ENCODE results near the gene MARK3. TPM values are rescaled to one million over a fixed set of nuclear protein-coding genes. Genes with fewer than 3 reads are reported as not detected.
A peak's percentile ranks its signal among the peaks of the same experiment; 100 is the strongest.

The MARK3 gene
- total and polyA plus RNA-seq, 2 of the 4 experiments (the other 2 are of a cell fraction): 78.5 to 80.5 TPM

GRCh38 chr14:103372552-103373304 lies 12.5 kb upstream of the MARK3 start:
- ChIA-PET CTCF (interaction anchor here (1.3 kb wide), 1 partner anchor 18 kb away, joined by 3 read pairs; no protein-coding TSS in a partner anchor), POLR2A (ENCODE audit: unreplicated experiment) (no interaction called here)
- peak overlapping the region; percentile 63 for H3K56ac ChIP-seq (ENCODE audit: extremely low read depth, insufficient read depth, low read length)
- peak overlapping the region; percentile 84 for H2BK5ac ChIP-seq (ENCODE audit: low read depth, low read length, poor library complexity, severe bottlenecking)
- peak overlapping the region; percentile 94 for H2BK120ac ChIP-seq (ENCODE audit: low read depth, low read length)
- peak overlapping the region; percentile 86 for H3K23ac ChIP-seq (ENCODE audit: low read depth, low read length)
- H3K79me1 ChIP-seq (ENCODE audit: low read depth in 1 of 2, low read length in 2 of 2): peaks cover 0 to 3% of the 10 kb centered on the region in 2 experiments; a peak in 1 of 4 replicates
- H3K36me3 ChIP-seq (ENCODE audit: control insufficient read depth, insufficient read depth, low read length): no peaks in the 10 kb centered on the region
- intact Hi-C loops (cut with micrococcal nuclease): no loop called here
- H3K9me1 ChIP-seq (ENCODE audit: insufficient read depth, low read length): peaks cover 9% of the 10 kb centered on the region
- peak overlapping the region; percentile 30; the same call in 1 of the 2 replicates for H3K18ac ChIP-seq (ENCODE audit: low read depth, low read length)
- H3K4me1 ChIP-seq (ENCODE audit: control insufficient read depth, insufficient read depth, low read length): peaks cover 9% of the 10 kb centered on the region; the same call in 1 of the 2 replicates
- in situ Hi-C loops (cut with MboI; ENCODE audit: low sequenced_read_pairs): no loop called here
- peak; percentile 99 for ATAC-seq (ENCODE audit: low read depth)
- H4K20me1 ChIP-seq (ENCODE audit: insufficient read depth, low read length): no peaks in the 10 kb centered on the region
- peak; percentile 39; the same call in 1 of the 2 replicates for TF ChIP-seq MAZ (IDR thresholded peaks at IDR 0.05; ENCODE audit: borderline replicate concordance, low read depth, low read length)
- TF ChIP-seq FOS (IDR thresholded peaks at IDR 0.05; ENCODE audit: low read depth, low read length): peak; percentile 90
- TF ChIP-seq CEBPB (IDR thresholded peaks at IDR 0.05; ENCODE audit: low read depth, low read length): 0 out of 2 replicates have a peak, but pooled peaks have one; percentile 11
- TF ChIP-seq MAFK (IDR thresholded peaks at IDR 0.05; ENCODE audit: low read depth, low read length): peak; percentile 47
- peak; percentile 20; the same call in 1 of the 2 replicates for TF ChIP-seq USF2 (IDR thresholded peaks at IDR 0.05; ENCODE audit: low read depth, low read length)
- TF ChIP-seq SMC3 (IDR thresholded peaks at IDR 0.05; ENCODE audit: low read depth, low read length): no peak
- TF ChIP-seq ELK1 (IDR thresholded peaks at IDR 0.05; ENCODE audit: borderline replicate concordance, low read depth, low read length): no peak
- TF ChIP-seq RCOR1 (IDR thresholded peaks at IDR 0.05; ENCODE audit: insufficient replicate concordance, low read length): no peak
- peak; percentile 49; the same call in 1 of the 2 replicates for TF ChIP-seq MXI1 (IDR thresholded peaks at IDR 0.05; ENCODE audit: borderline replicate concordance, low read depth, low read length)
- TF ChIP-seq CTCF (conservative IDR thresholded peaks at IDR 0.05; ENCODE audit: low read depth, low read length): no peak
- TF ChIP-seq CHD1 (IDR thresholded peaks at IDR 0.05; ENCODE audit: low read depth, low read length): no peak
- 0 out of 2 replicates have a peak, but pooled peaks have one; percentile 9 for TF ChIP-seq RAD21 (IDR thresholded peaks at IDR 0.05; ENCODE audit: low read length)
- H3K27ac ChIP-seq (ENCODE audit: insufficient read depth, low read length): peak overlapping the region; percentile 37
- peak overlapping the region; percentile 100 for H2AK5ac ChIP-seq (ENCODE audit: low read depth, low read length)
- BruUV-seq (replicated peaks): no TSS peak
- peak overlapping the region; percentile 26; the same call in 1 of the 2 replicates for H3K9ac ChIP-seq (ENCODE audit: low read depth, low read length)
- H2BK20ac ChIP-seq (ENCODE audit: low read depth, low read length): peak overlapping the region; percentile 97
- no peaks in the 10 kb centered on the region for H3K9me3 ChIP-seq (ENCODE audit: control insufficient read depth, insufficient read depth, low read length)
- H4K91ac ChIP-seq (ENCODE audit: insufficient read depth, low read depth, low read length): peak overlapping the region; percentile 96
- H2AFZ ChIP-seq (replicated peaks; ENCODE audit: low read length, poor library complexity): peak overlapping the region; percentile 89
- H3K4me3 ChIP-seq (ENCODE audit: insufficient read depth, low read depth, low read length): no peak overlapping the region
- dilution Hi-C loops (cut with HindIII; ENCODE audit: low sequenced_read_pairs, unreplicated experiment): no loop called here
- H3K14ac ChIP-seq (replicated peaks; ENCODE audit: low read depth, low read length): peak overlapping the region; percentile 95
- H2AK9ac ChIP-seq (replicated peaks; ENCODE audit: low read depth, low read length, poor library complexity): peak overlapping the region; percentile 98
- peak; percentile 97 for DNase-seq
- H2BK15ac ChIP-seq (ENCODE audit: low read depth, low read length): peak overlapping the region; percentile 100
- no peak overlapping the region for H3K4me2 ChIP-seq (ENCODE audit: low read depth, low read length)
- peak overlapping the region; percentile 92 to 97 for H4K8ac ChIP-seq (ENCODE audit: low read depth in 2 of 2, low read length in 2 of 2)
- H4K5ac ChIP-seq (ENCODE audit: low read depth, low read length): peak overlapping the region; percentile 53
- H3K4ac ChIP-seq (ENCODE audit: low read depth, low read length): peak overlapping the region; percentile 98
- H3K27me3 ChIP-seq (ENCODE audit: control insufficient read depth, insufficient read depth, low read length): no peaks in the 10 kb centered on the region
- WGBS, 2 experiments (ENCODE audit: extremely low coverage in 2 of 2, insufficient read length in 1 of 2): no CpG with 5 or more reads among the region's 11 CpGs

Data from IMR-90 (cell line).